Liver (tissue), 9 donors: Measurements from ENCODE around the gene CUEDC1. TPM values are rescaled to one million over a fixed set of nuclear protein-coding genes. Genes with fewer than 3 reads are reported as not detected.

Experiments used
- DNase-seq: peaks from one replicate; pipeline ENCODE4 v3.0.0-alpha.2; 2017; ENCODE audit warnings: low spot score
- H3K27ac ChIP-seq, 2 donors: one replicate each; pipeline ENCODE4 v1.7.0; 2013; ENCODE audit warnings: inconsistent platforms in 2 of 2, low read length in 2 of 2, control low read depth in 1 of 2, low read depth in 1 of 2, mild to moderate bottlenecking in 1 of 2
- H3K27me3 ChIP-seq, 4 donors: one replicate each; pipeline versions ENCODE4 v1.6.1 to v1.7.0; 2013; ENCODE audit warnings: low read length in 3 of 4, inconsistent platforms in 1 of 4, mild to moderate bottlenecking in 1 of 4, moderate library complexity in 1 of 4; ENCODE audit not compliant: control insufficient read depth in 4 of 4, insufficient read depth in 4 of 4
- H3K36me3 ChIP-seq, 4 donors: one replicate each; pipeline versions ENCODE4 v1.6.1 to v1.7.0; 2013; ENCODE audit warnings: low read length in 3 of 4, mild to moderate bottlenecking in 3 of 4, low read depth in 1 of 4, moderate library complexity in 1 of 4; ENCODE audit not compliant: control insufficient read depth in 4 of 4, insufficient read depth in 3 of 4
- H3K4me1 ChIP-seq, 4 donors: one replicate each; pipeline versions ENCODE4 v1.6.1 to v1.7.0; 2013; ENCODE audit warnings: low read length in 3 of 4, mild to moderate bottlenecking in 3 of 4, moderate library complexity in 1 of 4; ENCODE audit not compliant: control insufficient read depth in 4 of 4, insufficient read depth in 4 of 4
- H3K4me3 ChIP-seq, 3 donors: one replicate each; pipeline versions ENCODE4 v1.6.1 to v1.7.0; 2013; ENCODE audit warnings: low read length in 3 of 3, control low read depth in 1 of 3, low read depth in 1 of 3, mild to moderate bottlenecking in 1 of 3
- H3K9ac ChIP-seq, 2 donors: one replicate each; pipeline ENCODE4 v1.7.0; 2013; ENCODE audit warnings: low read length in 2 of 2, mild to moderate bottlenecking in 2 of 2, moderate library complexity in 2 of 2, control low read depth in 1 of 2, low read depth in 1 of 2
- H3K9me3 ChIP-seq, 4 donors: one replicate each; pipeline versions ENCODE4 v1.6.1 to v1.7.0; 2013; ENCODE audit warnings: low read length in 3 of 4; ENCODE audit not compliant: control insufficient read depth in 4 of 4
- ATF3 ChIP-seq: IDR thresholded peaks from 2 replicates; pipeline ENCODE4 v1.6.1; 2016; ENCODE audit warnings: antibody characterized with exemption
- CTCF ChIP-seq: fragments of 150-350 bp; IDR thresholded peaks from 2 replicates; pipeline ENCODE4 v1.5.1; 2017; ENCODE audit warnings: improper control_type of control experiment, low read depth, low read length; ENCODE audit not compliant: missing input control
- FOXA1 ChIP-seq: IDR thresholded peaks from 2 replicates; pipeline ENCODE4 v1.6.1; 2016; ENCODE audit warnings: antibody characterized with exemption
- FOXA2 ChIP-seq: IDR thresholded peaks from 2 replicates; pipeline ENCODE4 v1.6.1; 2016; ENCODE audit warnings: antibody characterized with exemption
- GABPA ChIP-seq, 2 donors: IDR thresholded peaks in 1 of 2; conservative IDR thresholded peaks in 1 of 2; 2 replicates each; pipeline ENCODE4 v1.6.1; 2016; ENCODE audit warnings: antibody characterized with exemption in 2 of 2, mild to moderate bottlenecking in 1 of 2, moderate library complexity in 1 of 2
- HNF4A ChIP-seq, 2 donors: conservative IDR thresholded peaks; 2 replicates each; pipeline ENCODE4 v1.6.1; 2016; ENCODE audit warnings: antibody characterized with exemption in 2 of 2, mild to moderate bottlenecking in 2 of 2
- HNF4G ChIP-seq: IDR thresholded peaks from 2 replicates; pipeline ENCODE4 v1.6.1; 2016; ENCODE audit warnings: antibody characterized with exemption
- JUND ChIP-seq, 2 donors: IDR thresholded peaks; 2 replicates each; pipeline ENCODE4 v1.6.1; 2016; ENCODE audit warnings: antibody characterized with exemption in 2 of 2
- MAX ChIP-seq: IDR thresholded peaks from 2 replicates; pipeline ENCODE4 v1.6.1; 2016; ENCODE audit warnings: antibody characterized with exemption
- RAD21 ChIP-seq, 2 donors: IDR thresholded peaks; 2 replicates each; pipeline ENCODE4 v1.6.1; 2016; ENCODE audit warnings: antibody characterized with exemption in 2 of 2, mild to moderate bottlenecking in 2 of 2
- REST ChIP-seq: IDR thresholded peaks from 2 replicates; pipeline ENCODE4 v1.6.1; 2016; ENCODE audit warnings: antibody characterized with exemption, mild to moderate bottlenecking
- RXRA ChIP-seq, 2 donors: IDR thresholded peaks; 2 replicates each; pipeline ENCODE4 v1.6.1; 2017 to 2018; ENCODE audit warnings: antibody characterized with exemption in 2 of 2, mild to moderate bottlenecking in 1 of 2
- ZBTB33 ChIP-seq: IDR thresholded peaks from 2 replicates; pipeline ENCODE4 v1.6.1; 2016; ENCODE audit warnings: antibody characterized with exemption
- WGBS: extraction: QIAGEN DNeasy Blood & Tissue Kit; methylation state at CpG from one replicate; pipeline ENCODE4 v1.1.7; 2013; 5-methylcytosine and 5-hydroxymethylcytosine counted together
- polyA plus RNA-seq, 2 donors: library from polyadenylated mRNA; stranded (reverse) in 1 of 2; unstranded in 1 of 2; fragments of 200-250 nt in 1 of 2; fragments of >200 nt in 1 of 2; fragmentation: Nextera tagmentation in 1 of 2; extraction: Ambion mirVana in 1 of 2; gene quantifications; one replicate each; pipeline versions ENCODE4 v1.2.1 to v1.2.3, GENCODE V29; 2013 to 2015
- total RNA-seq, 2 donors: library from RNA; depleted of rRNA; stranded (reverse); fragments of >200 nt; gene quantifications; one replicate each; pipeline ENCODE4 v1.2.3, GENCODE V29; 2014
- donor health status: healthy.
- donor health status: healthy.
- donor health status: healthy.
- donor health status: healthy.
- donor health status: healthy.

CUEDC1 gene
- total and polyA plus RNA-seq, 4 donors: 2.6 to 4.9 (median 3.4) TPM

GRCh38 chr17:57833179-57833939, 121.9 kb downstream of the CUEDC1 start:
- Histone ChIP-seq H3K27me3 (no peaks in the 10 kb centered on the region), H3K9ac (peak overlapping the region in 1 of 2 donors; percentile 46), H3K27ac (peak overlapping the region in 1 of 2 donors; percentile 57), H3K9me3 (no peaks in the 10 kb centered on the region), H3K4me3 (peak overlapping the region; percentile 38 to 82 (median 65)), H3K4me1 (peaks cover 2 to 15% (median 13%) of the 10 kb centered on the region in 4 donors), H3K36me3 (no peaks in the 10 kb centered on the region)
- DNase-seq: peak; percentile 71
- WGBS: 9% methylated on average over 13 of the region's 13 CpGs
- TF ChIP-seq HNF4G (no peak), RAD21 (IDR thresholded peaks at IDR 0.05) (peak; percentile 86 to 91), MAX (no peak), ATF3 (no peak), HNF4A (conservative IDR thresholded peaks at IDR 0.05) (peak in 1 of 2 donors; percentile 29), FOXA1 (no peak), RXRA (IDR thresholded peaks at IDR 0.05) (peak in 1 of 2 donors; percentile 5), REST (peak; percentile 23), CTCF (peak; percentile 87)

GRCh38 chr17:57832314-57833178, 122.7 kb downstream of the CUEDC1 start:
- Histone ChIP-seq H3K27me3 (no peaks in the 10 kb centered on the region), H3K9me3 (no peaks in the 10 kb centered on the region), H3K36me3 (no peaks in the 10 kb centered on the region), H3K4me3 (peak overlapping the region in 2 of 3 donors; percentile 38 to 82), H3K4me1 (peaks cover 2 to 12% (median 10%) of the 10 kb centered on the region in 4 donors), H3K27ac (peak overlapping the region in 1 of 2 donors; percentile 57), H3K9ac (peak overlapping the region; percentile 23 to 46)
- 36% methylated on average over 12 of the region's 12 CpGs for WGBS
- TF ChIP-seq JUND (IDR thresholded peaks at IDR 0.05): no peak
- no peak for TF ChIP-seq FOXA2
- no peak for TF ChIP-seq RXRA (IDR thresholded peaks at IDR 0.05)
- TF ChIP-seq HNF4G: no peak
- TF ChIP-seq GABPA (IDR thresholded peaks at IDR 0.05 in 1 of 2, conservative IDR thresholded peaks at IDR 0.05 in 1 of 2): no peak
- TF ChIP-seq ZBTB33: no peak
- no peak for TF ChIP-seq FOXA1
- no peak for TF ChIP-seq HNF4A (conservative IDR thresholded peaks at IDR 0.05)
- no peak for DNase-seq
